IMR-90 (cell line): Measurements from ENCODE around the gene TSPEAR. TPM values are rescaled to one million over a fixed set of nuclear protein-coding genes. Genes with fewer than 3 reads are reported as not detected.

Experiments
- ATAC-seq: fragments of 200-7000 bp; cut with Tn5 transposase; 2 replicates; pipeline ENCODE4 v1.9.1; 2020; ENCODE audit warnings: low read depth, mild to moderate bottlenecking, moderate library complexity
- BruUV-seq: library from RNA; stranded (reverse); fragments of 400-500 nt; replicated peaks from 2 replicates; lab custom pipeline; 2021; lab: Mats Ljungman, UMichigan
- CTCF ChIA-PET: fragments of 300-600 bp; formaldehyde crosslinking; extraction: SDS; loops from one replicate; lab custom pipeline; 2021; ENCODE audit warnings: antibody characterized with exemption; lab: Yijun Ruan, JAX
- POLR2A ChIA-PET: fragments of 300-600 bp; sonication (Branson Sonifier 250); formaldehyde crosslinking; loops from one replicate; lab custom pipeline; 2022; ENCODE audit warnings: antibody characterized with exemption; ENCODE audit not compliant: unreplicated experiment; lab: Charles Lee
- DNase-seq: peaks from one replicate; pipeline ENCODE4 v3.0.0; 2013
- H2AFZ ChIP-seq: replicated peaks from 2 replicates; pipeline ENCODE3; 2013; ENCODE audit warnings: low read length, mild to moderate bottlenecking; ENCODE audit not compliant: poor library complexity
- H2AK5ac ChIP-seq: 2 replicates; pipeline ENCODE4 v1.6.1; 2013; ENCODE audit warnings: low read depth, low read length, inconsistent platforms
- H2AK9ac ChIP-seq: replicated peaks from 2 replicates; pipeline ENCODE3; 2013; ENCODE audit warnings: mild to moderate bottlenecking, low read depth, low read length, moderate library complexity; ENCODE audit not compliant: poor library complexity
- H2BK120ac ChIP-seq: 2 replicates; pipeline ENCODE4 v1.6.1; 2013; ENCODE audit warnings: low read depth, low read length, inconsistent platforms
- H2BK15ac ChIP-seq: 3 replicates; pipeline ENCODE4 v1.6.1; 2013; ENCODE audit warnings: low read depth, low read length, inconsistent platforms
- H2BK20ac ChIP-seq: 2 replicates; pipeline ENCODE4 v1.6.1; 2013; ENCODE audit warnings: low read depth, mild to moderate bottlenecking, inconsistent platforms, low read length, moderate library complexity
- H2BK5ac ChIP-seq: 2 replicates; pipeline ENCODE4 v1.6.1; 2013; ENCODE audit warnings: mild to moderate bottlenecking, low read depth, low read length, inconsistent platforms; ENCODE audit not compliant: poor library complexity, severe bottlenecking
- H3K14ac ChIP-seq: replicated peaks from 2 replicates; pipeline ENCODE4 v1.6.1; 2013; ENCODE audit warnings: low read depth, low read length, inconsistent platforms
- H3K18ac ChIP-seq: 2 replicates; pipeline ENCODE4 v1.6.1; 2013; ENCODE audit warnings: low read depth, low read length, control low read depth
- H3K23ac ChIP-seq: 2 replicates; pipeline ENCODE4 v1.6.1; 2013; ENCODE audit warnings: low read depth, low read length, inconsistent platforms
- H3K27ac ChIP-seq: 2 replicates; pipeline ENCODE4 v1.5.1; 2013; ENCODE audit warnings: mild to moderate bottlenecking, control low read depth, low read length; ENCODE audit not compliant: insufficient read depth
- H3K27me3 ChIP-seq: 2 replicates; pipeline ENCODE4 v1.6.1; 2013; ENCODE audit warnings: low read length; ENCODE audit not compliant: control insufficient read depth, insufficient read depth
- H3K36me3 ChIP-seq: 2 replicates; pipeline ENCODE4 v1.6.1; 2013; ENCODE audit warnings: low read length, mixed read lengths; ENCODE audit not compliant: control insufficient read depth, insufficient read depth
- H3K4ac ChIP-seq: 2 replicates; pipeline ENCODE4 v1.6.1; 2013; ENCODE audit warnings: low read depth, low read length, inconsistent platforms
- H3K4me1 ChIP-seq: 2 replicates; pipeline ENCODE4 v1.6.1; 2013; ENCODE audit warnings: low read length, mixed read lengths; ENCODE audit not compliant: control insufficient read depth, insufficient read depth
- H3K4me2 ChIP-seq: 2 replicates; pipeline ENCODE4 v1.6.1; 2013; ENCODE audit warnings: low read depth, mild to moderate bottlenecking, control low read depth, low read length, moderate library complexity
- H3K4me3 ChIP-seq: 2 replicates; pipeline ENCODE4 v1.5.1; 2013; ENCODE audit warnings: low read depth, mild to moderate bottlenecking, control low read depth, low read length, moderate library complexity; ENCODE audit not compliant: insufficient read depth
- H3K56ac ChIP-seq: 2 replicates; pipeline ENCODE4 v1.6.1; 2013; ENCODE audit warnings: low read length, inconsistent platforms; ENCODE audit not compliant: insufficient read depth; ENCODE audit errors: extremely low read depth
- H3K79me1 ChIP-seq, 2 experiments: 2 replicates each; pipeline ENCODE4 v1.6.1; 2013; ENCODE audit warnings: low read length in 2 of 2, inconsistent platforms in 1 of 2, low read depth in 1 of 2
- H3K9ac ChIP-seq: 2 replicates; pipeline ENCODE4 v1.6.1; 2013; ENCODE audit warnings: low read depth, low read length, control low read depth
- H3K9me1 ChIP-seq: 2 replicates; pipeline ENCODE4 v1.6.1; 2013; ENCODE audit warnings: low read length, inconsistent platforms; ENCODE audit not compliant: insufficient read depth
- H3K9me3 ChIP-seq: 2 replicates; pipeline ENCODE4 v1.6.1; 2013; ENCODE audit warnings: low read length; ENCODE audit not compliant: control insufficient read depth, insufficient read depth
- H4K20me1 ChIP-seq: 2 replicates; pipeline ENCODE4 v1.6.1; 2013; ENCODE audit warnings: low read length, inconsistent platforms; ENCODE audit not compliant: insufficient read depth
- H4K5ac ChIP-seq: 2 replicates; pipeline ENCODE4 v1.6.1; 2013; ENCODE audit warnings: mild to moderate bottlenecking, low read depth, low read length, control low read depth
- H4K8ac ChIP-seq, 2 experiments: 2 replicates each; pipeline ENCODE4 v1.6.1; 2013; ENCODE audit warnings: low read depth in 2 of 2, low read length in 2 of 2, control low read depth in 1 of 2, inconsistent platforms in 1 of 2
- H4K91ac ChIP-seq: 2 replicates; pipeline ENCODE4 v1.6.1; 2013; ENCODE audit warnings: low read depth, low read length, inconsistent platforms; ENCODE audit not compliant: insufficient read depth
- BHLHE40 ChIP-seq: fragments of 150-350 bp; IDR thresholded peaks from 2 replicates; pipeline ENCODE4 v1.6.1; 2016; ENCODE audit warnings: mild to moderate bottlenecking, low read depth, low read length
- CEBPB ChIP-seq: IDR thresholded peaks from 2 replicates; pipeline ENCODE4 v1.6.1; 2012; ENCODE audit warnings: low read depth, low read length, improper control_type of control experiment
- CHD1 ChIP-seq: IDR thresholded peaks from 2 replicates; pipeline ENCODE4 v1.6.1; 2012; ENCODE audit warnings: low read depth, low read length, improper control_type of control experiment
- FOS ChIP-seq: fragments of 150-350 bp; IDR thresholded peaks from 2 replicates; pipeline ENCODE4 v1.6.1; 2016; ENCODE audit warnings: low read depth, low read length
- MAFK ChIP-seq: IDR thresholded peaks from 2 replicates; pipeline ENCODE4 v1.6.1; 2012; ENCODE audit warnings: low read depth, low read length, improper control_type of control experiment
- MXI1 ChIP-seq: IDR thresholded peaks from 2 replicates; pipeline ENCODE4 v1.6.1; 2012; ENCODE audit warnings: low read depth, mild to moderate bottlenecking, low read length, moderate library complexity, borderline replicate concordance
- NFE2L2 ChIP-seq: fragments of 150-350 bp; IDR thresholded peaks from 2 replicates; pipeline ENCODE4 v1.6.1; 2016; ENCODE audit warnings: low read depth, mild to moderate bottlenecking, low read length
- POLR2A ChIP-seq: IDR thresholded peaks from 2 replicates; pipeline ENCODE4 v1.6.1; 2012; ENCODE audit warnings: mild to moderate bottlenecking, low read depth, low read length
- RAD21 ChIP-seq: IDR thresholded peaks from 2 replicates; pipeline ENCODE4 v1.6.1; 2012; ENCODE audit warnings: low read length, improper control_type of control experiment
- RCOR1 ChIP-seq: IDR thresholded peaks from 2 replicates; pipeline ENCODE4 v1.6.1; 2012; ENCODE audit warnings: mild to moderate bottlenecking, low read length, improper control_type of control experiment; ENCODE audit not compliant: insufficient replicate concordance
- RFX5 ChIP-seq: IDR thresholded peaks from 2 replicates; pipeline ENCODE4 v1.8.0; 2012; ENCODE audit warnings: low read depth, mild to moderate bottlenecking, low read length, moderate library complexity
- USF2 ChIP-seq: fragments of 150-350 bp; IDR thresholded peaks from 2 replicates; pipeline ENCODE4 v1.6.1; 2017; ENCODE audit warnings: mild to moderate bottlenecking, antibody characterized with exemption, low read length, low read depth
- dilution Hi-C: fragments of 300-500 bp; cut with HindIII; formaldehyde crosslinking; loops from one replicate; pipeline ENCODE4 v1.14.3; 2018; ENCODE audit warnings: low sequenced_read_pairs; ENCODE audit not compliant: unreplicated experiment
- in situ Hi-C: fragments of 300-500 bp; cut with MboI; formaldehyde crosslinking; loops from 3 replicates; pipeline ENCODE4 v1.14.3; 2019; ENCODE audit warnings: low sequenced_read_pairs, inconsistent platforms, mixed read lengths
- intact Hi-C: fragments of 100-400 bp; cut with micrococcal nuclease; formaldehyde crosslinking; loops from 2 replicates; pipeline ENCODE4 v1.10.0; 2022
- polyA plus RNA-seq, 3 experiments: library from polyadenylated mRNA; depleted of rRNA; stranded (reverse); fragments of >200 nt; gene quantifications; 2 replicates each; pipeline ENCODE4 v1.2.3, GENCODE V29; 2012; ENCODE audit warnings: low replicate concordance in 1 of 3
- total RNA-seq: library from RNA; depleted of rRNA; stranded (reverse); fragments of >200 nt; gene quantifications from 2 replicates; pipeline ENCODE4 v1.2.3, GENCODE V29; 2012
- TF ChIP-seq, protein P1 (sequence below): conservative IDR thresholded peaks from 2 replicates; pipeline ENCODE4 v1.5.1; 2012; ENCODE audit warnings: mild to moderate bottlenecking, low read depth, low read length, improper control_type of control experiment

The TSPEAR gene
- total and polyA plus RNA-seq, 2 of the 4 experiments (the other 2 are of a cell fraction): not detected

DNA sequence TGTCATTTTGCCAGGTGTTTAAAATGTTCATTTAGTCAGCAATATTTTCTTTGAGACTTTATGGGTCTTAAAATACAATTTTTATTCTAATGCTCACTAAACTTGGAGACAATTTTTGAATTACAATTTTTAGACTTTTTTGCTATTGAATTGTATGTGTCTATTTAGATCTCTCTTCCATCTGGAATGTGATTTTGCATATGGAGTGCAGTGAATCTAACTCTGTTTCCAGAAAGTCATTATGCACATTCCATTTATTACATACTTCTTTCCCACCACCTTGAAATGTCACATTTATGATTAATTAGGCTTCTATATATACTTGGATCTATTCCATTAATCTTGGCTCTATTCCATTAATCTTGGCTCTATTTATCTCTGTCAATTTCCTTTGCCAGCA is 5.6 kb upstream of the TSPEAR start:
- BruUV-seq: no TSS peak
- no peak overlapping the region for H2AK9ac ChIP-seq
- DNase-seq (no peak), ATAC-seq (no peak)
- H3K4me2 ChIP-seq: no peak overlapping the region
- TF ChIP-seq FOS (no peak), RCOR1 (no peak), RFX5 (no peak), CHD1 (no peak), MXI1 (no peak), RAD21 (no peak), NFE2L2 (no peak), POLR2A (no peak), MAFK (no peak), USF2 (no peak), CEBPB (no peak), BHLHE40 (no peak)
- TF ChIP-seq, protein P1, sequence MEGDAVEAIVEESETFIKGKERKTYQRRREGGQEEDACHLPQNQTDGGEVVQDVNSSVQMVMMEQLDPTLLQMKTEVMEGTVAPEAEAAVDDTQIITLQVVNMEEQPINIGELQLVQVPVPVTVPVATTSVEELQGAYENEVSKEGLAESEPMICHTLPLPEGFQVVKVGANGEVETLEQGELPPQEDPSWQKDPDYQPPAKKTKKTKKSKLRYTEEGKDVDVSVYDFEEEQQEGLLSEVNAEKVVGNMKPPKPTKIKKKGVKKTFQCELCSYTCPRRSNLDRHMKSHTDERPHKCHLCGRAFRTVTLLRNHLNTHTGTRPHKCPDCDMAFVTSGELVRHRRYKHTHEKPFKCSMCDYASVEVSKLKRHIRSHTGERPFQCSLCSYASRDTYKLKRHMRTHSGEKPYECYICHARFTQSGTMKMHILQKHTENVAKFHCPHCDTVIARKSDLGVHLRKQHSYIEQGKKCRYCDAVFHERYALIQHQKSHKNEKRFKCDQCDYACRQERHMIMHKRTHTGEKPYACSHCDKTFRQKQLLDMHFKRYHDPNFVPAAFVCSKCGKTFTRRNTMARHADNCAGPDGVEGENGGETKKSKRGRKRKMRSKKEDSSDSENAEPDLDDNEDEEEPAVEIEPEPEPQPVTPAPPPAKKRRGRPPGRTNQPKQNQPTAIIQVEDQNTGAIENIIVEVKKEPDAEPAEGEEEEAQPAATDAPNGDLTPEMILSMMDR: no peak
- H3K9me1 ChIP-seq: no peaks in the 10 kb centered on the region
- no peak overlapping the region for H3K27ac ChIP-seq
- no peak overlapping the region for H2BK5ac ChIP-seq
- no peaks in the 10 kb centered on the region for H3K36me3 ChIP-seq
- no peak overlapping the region for H2BK20ac ChIP-seq
- H2AK5ac ChIP-seq: no peak overlapping the region
- peaks cover 46% of the 10 kb centered on the region for H3K27me3 ChIP-seq
- no peaks in the 10 kb centered on the region for H3K4me1 ChIP-seq
- no peaks in the 10 kb centered on the region for H3K79me1 ChIP-seq
- ChIA-PET POLR2A (no interaction called here), CTCF (no interaction called here)
- H4K20me1 ChIP-seq: no peaks in the 10 kb centered on the region
- no peak overlapping the region for H3K56ac ChIP-seq
- no peak overlapping the region for H2BK15ac ChIP-seq
- no peaks in the 10 kb centered on the region for H3K9me3 ChIP-seq
- H4K91ac ChIP-seq: no peak overlapping the region
- no peak overlapping the region for H4K5ac ChIP-seq
- no peak overlapping the region for H3K18ac ChIP-seq
- no peak overlapping the region for H3K23ac ChIP-seq
- in situ Hi-C loops: no loop called here
- no peak overlapping the region for H3K4me3 ChIP-seq
- H3K9ac ChIP-seq: no peak overlapping the region
- dilution Hi-C loops: no loop called here
- intact Hi-C loops: loop anchor here (10.0 kb wide), 1 partner anchor 62 kb away; the partner anchor contains the start of genes KRTAP12-3 and KRTAP12-4
- no peak overlapping the region for H3K4ac ChIP-seq
- H4K8ac ChIP-seq: no peak overlapping the region
- no peak overlapping the region for H3K14ac ChIP-seq
- H2AFZ ChIP-seq: no peak overlapping the region
- no peak overlapping the region for H2BK120ac ChIP-seq
